Kasumi-1 (cell line): ENCODE results near the gene ADCY7.

Experiments used
- DNase-seq, 2 experiments: peaks; one replicate each; lab custom pipeline; 2025; lab: John Stamatoyannopoulos, UW

ADCY7 gene

GRCh38 chr16:50248845-50249244, 17.5 kb upstream of the ADCY7 start:
- no peak for DNase-seq

GRCh38 chr16:50251375-50252081, 14.8 kb upstream of the ADCY7 start:
- no peak for DNase-seq

GRCh38 chr16:50252082-50252611, 14.2 kb upstream of the ADCY7 start:
- DNase-seq = no peak

GRCh38 chr16:50252874-50253513, 13.4 kb upstream of the ADCY7 start:
- no peak for DNase-seq

GRCh38 chr16:50253514-50253910, 12.8 kb upstream of the ADCY7 start:
- DNase-seq = no peak

- DNase-seq = no peak
Measured at GRCh38 chr16:50254072-50254471, 12.3 kb upstream of the ADCY7 start.

- no peak for DNase-seq
Measured at GRCh38 chr16:50255538-50255937, 10.8 kb upstream of the ADCY7 start.

- no peak for DNase-seq
Measured at GRCh38 chr16:50256604-50257003, 9.7 kb upstream of the ADCY7 start.

GRCh38 chr16:50257876-50258275, 8.5 kb upstream of the ADCY7 start:
- no peak for DNase-seq

GRCh38 chr16:50259334-50260205, 6.8 kb upstream of the ADCY7 start:
- no peak for DNase-seq

GRCh38 chr16:50260206-50261159, 5.9 kb upstream of the ADCY7 start:
- no peak for DNase-seq

- no peak for DNase-seq
Measured at GRCh38 chr16:50261160-50261706, 5.1 kb upstream of the ADCY7 start.

- DNase-seq = no peak
Measured at GRCh38 chr16:50261707-50262235, 4.6 kb upstream of the ADCY7 start.

- DNase-seq = no peak
Measured at GRCh38 chr16:50263060-50263909, 3.1 kb upstream of the ADCY7 start.

- DNase-seq = no peak
Measured at GRCh38 chr16:50263940-50264929, 2.1 kb upstream of the ADCY7 start.

- DNase-seq = peak; percentile 12 to 19
Measured at GRCh38 chr16:50265260-50265659, 1.1 kb upstream of the ADCY7 start.

- no peak for DNase-seq
Measured at GRCh38 chr16:50265716-50266336, 525 bp upstream of the ADCY7 start.

GRCh38 chr16:50267151-50267631, 840 bp downstream of the ADCY7 start:
- no peak for DNase-seq
